Renal cortical epithelial cell (primary cell): Measurements from ENCODE around the gene CIITA. TPM values are rescaled to one million over a fixed set of nuclear protein-coding genes. Genes with fewer than 3 reads are reported as not detected.
"Not testable (repeated sequence)": the region's sequence is repeated elsewhere in the genome, so short reads cannot be mapped to it uniquely, and the experiment has no call there.

Source experiments
- DNase-seq: peaks from one replicate; pipeline ENCODE4 v3.0.0-alpha.2; 2011; ENCODE audit warnings: low read depth
- total RNA-seq: library from RNA; depleted of rRNA; stranded (reverse); fragments of >200 nt; gene quantifications from 2 replicates; pipeline ENCODE4 v1.2.3, GENCODE V29; 2014

Gene CIITA
- total RNA-seq, 1 donor from 2014 or later = 0.65 TPM

- peak; percentile 51 for DNase-seq
These were observed 44.7 kb downstream of the CIITA start for GRCh38 chr16:10921536-10922327.

GRCh38 chr16:10922328-10923145 is 45.5 kb downstream of the CIITA start:
- DNase-seq = peak; percentile 78

GRCh38 chr16:10923146-10923649 is 46.2 kb downstream of the CIITA start:
- no peak for DNase-seq

GRCh38 chr16:10923650-10924214 is 46.7 kb downstream of the CIITA start:
- DNase-seq = peak; percentile 37

- not testable (repeated sequence) for DNase-seq
These were observed 48.3 kb downstream of the CIITA start for GRCh38 chr16:10925285-10925684.

GRCh38 chr16:10926094-10926493 is 49.1 kb downstream of the CIITA start:
- DNase-seq = no peak

GRCh38 chr16:10926867-10927266 is 49.9 kb downstream of the CIITA start:
- no peak for DNase-seq

GRCh38 chr16:10927497-10928112 is 50.6 kb downstream of the CIITA start:
- DNase-seq = no peak

GRCh38 chr16:10929097-10929496 is 52.1 kb downstream of the CIITA start:
- not testable (repeated sequence) for DNase-seq

- DNase-seq = no peak
These were observed 53.1 kb downstream of the CIITA start for GRCh38 chr16:10929853-10930754.

- no peak for DNase-seq
These were observed 53.7 kb downstream of the CIITA start for GRCh38 chr16:10930755-10931093.

- no peak for DNase-seq
These were observed 54.1 kb downstream of the CIITA start for GRCh38 chr16:10931134-10931533.

GRCh38 chr16:10931977-10932632 is 55.1 kb downstream of the CIITA start:
- no peak for DNase-seq

- no peak for DNase-seq
These were observed 56.1 kb downstream of the CIITA start for GRCh38 chr16:10932959-10933710.

- DNase-seq = no peak
These were observed 56.9 kb downstream of the CIITA start for GRCh38 chr16:10933865-10934264.

- DNase-seq = no peak
These were observed 57.5 kb downstream of the CIITA start for GRCh38 chr16:10934325-10935107.

GRCh38 chr16:10935226-10935915 is 58.4 kb downstream of the CIITA start:
- DNase-seq = no peak

- DNase-seq = no peak
These were observed 59.4 kb downstream of the CIITA start for GRCh38 chr16:10936272-10936984.
